Measurements from ENCODE around the gene AP1S2. TPM values are rescaled to one million over a fixed set of nuclear protein-coding genes. Genes with fewer than 3 reads are reported as not detected.

The AP1S2 gene
- total and polyA plus RNA-seq, 9 of the 15 experiments (the other 6 are each of a cell fraction or from before 2014, with no cell fraction given): 11.1 to 64.2 (median 25.8) TPM

GRCh38 chrX:15864023-15864422 lies 9.4 kb upstream of the AP1S2 start:
- no peaks in the 10 kb centered on the region; a peak in 3 of 5 replicates for H3K27me3 ChIP-seq (ENCODE audit: control insufficient read depth in 2 of 2, insufficient read depth in 2 of 2, low read length in 2 of 2)
- BruUV-seq (replicated peaks): no TSS peak
- in situ Hi-C loops (cut with MboI) (no loop called here), intact Hi-C loops (cut with micrococcal nuclease) (no loop called here)
- no peak overlapping the region for H3K9ac ChIP-seq (ENCODE audit: insufficient read depth in 1 of 2, low read depth in 2 of 2, low read length in 2 of 2)
- no peak overlapping the region for H3K27ac ChIP-seq (ENCODE audit: extremely low read depth, low read depth, low read length)
- FAIRE-seq (no peak), DNase-seq (ENCODE audit: extremely low read depth in 1 of 4, low spot score in 3 of 4) (no peak), ATAC-seq (no peak)
- no peak overlapping the region for H3K4me2 ChIP-seq (ENCODE audit: insufficient read depth, low read length)
- 0% methylated on average over 3 of the region's 3 CpGs for WGBS (ENCODE audit: insufficient coverage, low coverage, missing lambda C conversion rate)
- POLR2A ChIA-PET: interaction anchor here (0.8 kb wide), 1 partner anchor 9 kb away, joined by 3 read pairs; no protein-coding TSS in a partner anchor
- CTCF ChIA-PET (ENCODE audit: low intra/inter-chr PET ratio): interaction anchor here (0.6 kb wide), 1 partner anchor 14 kb away, joined by 8 read pairs; no protein-coding TSS in a partner anchor
- H3K79me2 ChIP-seq (ENCODE audit: control insufficient read depth, insufficient read depth, low read length): no peaks in the 10 kb centered on the region
- H3K4me3 ChIP-seq: no peak overlapping the region
- no peaks in the 10 kb centered on the region for H3K36me3 ChIP-seq (ENCODE audit: control insufficient read depth, insufficient read depth, low read length)
- H4K20me1 ChIP-seq (replicated peaks; ENCODE audit: control insufficient read depth, insufficient read depth, low read length): no peaks in the 10 kb centered on the region
- H3K9me1 ChIP-seq (ENCODE audit: control insufficient read depth, insufficient read depth, low read length): no peaks in the 10 kb centered on the region
- no peaks in the 10 kb centered on the region; a peak in 1 of 5 replicates for H3K4me1 ChIP-seq (replicated peaks in 1 of 2; ENCODE audit: control insufficient read depth in 2 of 2, insufficient read depth in 2 of 2, low read length in 2 of 2)
- TF ChIP-seq HDGF (IDR thresholded peaks at IDR 0.05): no peak
- TF ChIP-seq ZNF197 (CRISPR knock-in tag; IDR thresholded peaks at IDR 0.05; ENCODE audit: low read depth): no peak
- no peak for TF ChIP-seq SAP30 (IDR thresholded peaks at IDR 0.05; ENCODE audit: borderline replicate concordance, insufficient read depth, low read depth, low read length, poor library complexity, severe bottlenecking)
- TF ChIP-seq TEAD2 (tag; IDR thresholded peaks at IDR 0.05): no peak
- TF ChIP-seq ZKSCAN3 (CRISPR knock-in tag; IDR thresholded peaks at IDR 0.05): no peak
- no peak for TF ChIP-seq GTF2F1 (IDR thresholded peaks at IDR 0.05; ENCODE audit: low read depth, low read length)
- no peak for TF ChIP-seq GABPA (tag; conservative IDR thresholded peaks at IDR 0.05; ENCODE audit: low read depth)
- TF ChIP-seq, protein P1, sequence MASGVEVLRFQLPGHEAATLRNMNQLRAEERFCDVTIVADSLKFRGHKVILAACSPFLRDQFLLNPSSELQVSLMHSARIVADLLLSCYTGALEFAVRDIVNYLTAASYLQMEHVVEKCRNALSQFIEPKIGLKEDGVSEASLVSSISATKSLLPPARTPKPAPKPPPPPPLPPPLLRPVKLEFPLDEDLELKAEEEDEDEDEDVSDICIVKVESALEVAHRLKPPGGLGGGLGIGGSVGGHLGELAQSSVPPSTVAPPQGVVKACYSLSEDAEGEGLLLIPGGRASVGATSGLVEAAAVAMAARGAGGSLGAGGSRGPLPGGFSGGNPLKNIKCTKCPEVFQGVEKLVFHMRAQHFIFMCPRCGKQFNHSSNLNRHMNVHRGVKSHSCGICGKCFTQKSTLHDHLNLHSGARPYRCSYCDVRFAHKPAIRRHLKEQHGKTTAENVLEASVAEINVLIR (CRISPR knock-in tag; IDR thresholded peaks at IDR 0.05): no peak
- TF ChIP-seq NELFE (IDR thresholded peaks at IDR 0.05; ENCODE audit: insufficient read depth, insufficient read length): no peak
- TF ChIP-seq, protein P2, sequence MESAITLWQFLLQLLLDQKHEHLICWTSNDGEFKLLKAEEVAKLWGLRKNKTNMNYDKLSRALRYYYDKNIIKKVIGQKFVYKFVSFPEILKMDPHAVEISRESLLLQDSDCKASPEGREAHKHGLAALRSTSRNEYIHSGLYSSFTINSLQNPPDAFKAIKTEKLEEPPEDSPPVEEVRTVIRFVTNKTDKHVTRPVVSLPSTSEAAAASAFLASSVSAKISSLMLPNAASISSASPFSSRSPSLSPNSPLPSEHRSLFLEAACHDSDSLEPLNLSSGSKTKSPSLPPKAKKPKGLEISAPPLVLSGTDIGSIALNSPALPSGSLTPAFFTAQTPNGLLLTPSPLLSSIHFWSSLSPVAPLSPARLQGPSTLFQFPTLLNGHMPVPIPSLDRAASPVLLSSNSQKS (CRISPR knock-in tag; IDR thresholded peaks at IDR 0.05): no peak
- TF ChIP-seq TBP (optimal IDR thresholded peaks at IDR 0.05; ENCODE audit: low read depth, low read length): no peak
- TF ChIP-seq, protein P3, sequence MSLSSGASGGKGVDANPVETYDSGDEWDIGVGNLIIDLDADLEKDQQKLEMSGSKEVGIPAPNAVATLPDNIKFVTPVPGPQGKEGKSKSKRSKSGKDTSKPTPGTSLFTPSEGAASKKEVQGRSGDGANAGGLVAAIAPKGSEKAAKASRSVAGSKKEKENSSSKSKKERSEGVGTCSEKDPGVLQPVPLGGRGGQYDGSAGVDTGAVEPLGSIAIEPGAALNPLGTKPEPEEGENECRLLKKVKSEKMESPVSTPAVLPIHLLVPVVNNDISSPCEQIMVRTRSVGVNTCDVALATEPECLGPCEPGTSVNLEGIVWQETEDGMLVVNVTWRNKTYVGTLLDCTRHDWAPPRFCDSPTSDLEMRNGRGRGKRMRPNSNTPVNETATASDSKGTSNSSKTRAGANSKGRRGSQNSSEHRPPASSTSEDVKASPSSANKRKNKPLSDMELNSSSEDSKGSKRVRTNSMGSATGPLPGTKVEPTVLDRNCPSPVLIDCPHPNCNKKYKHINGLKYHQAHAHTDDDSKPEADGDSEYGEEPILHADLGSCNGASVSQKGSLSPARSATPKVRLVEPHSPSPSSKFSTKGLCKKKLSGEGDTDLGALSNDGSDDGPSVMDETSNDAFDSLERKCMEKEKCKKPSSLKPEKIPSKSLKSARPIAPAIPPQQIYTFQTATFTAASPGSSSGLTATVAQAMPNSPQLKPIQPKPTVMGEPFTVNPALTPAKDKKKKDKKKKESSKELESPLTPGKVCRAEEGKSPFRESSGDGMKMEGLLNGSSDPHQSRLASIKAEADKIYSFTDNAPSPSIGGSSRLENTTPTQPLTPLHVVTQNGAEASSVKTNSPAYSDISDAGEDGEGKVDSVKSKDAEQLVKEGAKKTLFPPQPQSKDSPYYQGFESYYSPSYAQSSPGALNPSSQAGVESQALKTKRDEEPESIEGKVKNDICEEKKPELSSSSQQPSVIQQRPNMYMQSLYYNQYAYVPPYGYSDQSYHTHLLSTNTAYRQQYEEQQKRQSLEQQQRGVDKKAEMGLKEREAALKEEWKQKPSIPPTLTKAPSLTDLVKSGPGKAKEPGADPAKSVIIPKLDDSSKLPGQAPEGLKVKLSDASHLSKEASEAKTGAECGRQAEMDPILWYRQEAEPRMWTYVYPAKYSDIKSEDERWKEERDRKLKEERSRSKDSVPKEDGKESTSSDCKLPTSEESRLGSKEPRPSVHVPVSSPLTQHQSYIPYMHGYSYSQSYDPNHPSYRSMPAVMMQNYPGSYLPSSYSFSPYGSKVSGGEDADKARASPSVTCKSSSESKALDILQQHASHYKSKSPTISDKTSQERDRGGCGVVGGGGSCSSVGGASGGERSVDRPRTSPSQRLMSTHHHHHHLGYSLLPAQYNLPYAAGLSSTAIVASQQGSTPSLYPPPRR (CRISPR knock-in tag; IDR thresholded peaks at IDR 0.05; ENCODE audit: borderline replicate concordance): no peak
- H2AFZ ChIP-seq (ENCODE audit: low read depth, low read length): no peak overlapping the region
- H3K9me3 ChIP-seq (replicated peaks; ENCODE audit: control insufficient read depth, insufficient read depth, low read depth, low read length): no peaks in the 10 kb centered on the region
